Measurements from ENCODE around the gene UNG. TPM values are rescaled to one million over a fixed set of nuclear protein-coding genes. Genes with fewer than 3 reads are reported as not detected.

UNG gene
- total RNA-seq, 1 experiment from 2014 or later: 188 TPM

GRCh38 chr12:109102491-109102890 lies 5.1 kb downstream of the UNG start:
- Histone ChIP-seq H3K4me1 (ENCODE audit: insufficient read depth, low read length) (no peaks in the 10 kb centered on the region), H3K23me2 (ENCODE audit: insufficient read length, low read depth, low read length, poor library complexity, severe bottlenecking) (peaks cover 8% of the 10 kb centered on the region), H3K27ac (ENCODE audit: insufficient read length, low read depth, low read length) (no peak overlapping the region), H4K91ac (ENCODE audit: insufficient read length, low read depth, low read length) (no peak overlapping the region), H2AK5ac (ENCODE audit: insufficient read length, low read length) (no peak overlapping the region), H3K9ac (ENCODE audit: extremely low read depth, insufficient read length, low read length) (no peak overlapping the region), H3K9me3 (ENCODE audit: control insufficient read depth, low read depth, low read length) (no peaks in the 10 kb centered on the region), H2BK5ac (ENCODE audit: insufficient read length, low read length) (no peak overlapping the region), H3K56ac (ENCODE audit: insufficient read length, low read depth, low read length) (no peak overlapping the region), H3K4ac (ENCODE audit: low read depth, low read length) (no peak overlapping the region), H3K79me2 (ENCODE audit: insufficient read depth, low read length) (peaks cover 5% of the 10 kb centered on the region; the same call in 1 of the 2 replicates), H3K4me2 (ENCODE audit: insufficient read depth, insufficient read length, low read length) (no peak overlapping the region), H2BK120ac (ENCODE audit: low read depth, low read length, poor library complexity, severe bottlenecking) (no peak overlapping the region), H2AFZ (ENCODE audit: low read length) (no peak overlapping the region), H3K79me1 (ENCODE audit: insufficient read depth, low read depth, low read length, poor library complexity, severe bottlenecking) (peaks cover 8% of the 10 kb centered on the region), H2BK15ac (ENCODE audit: low read depth, low read length) (no peak overlapping the region), H3T11ph (ENCODE audit: low read length) (no peak overlapping the region), H3K23ac (ENCODE audit: insufficient read length, low read depth, low read length) (no peak overlapping the region), H3K14ac (ENCODE audit: insufficient read depth, low read length) (no peak overlapping the region), H4K20me1 (ENCODE audit: control insufficient read depth, insufficient read depth, insufficient read length) (no peaks in the 10 kb centered on the region), H2BK20ac (ENCODE audit: low read depth, low read length, poor library complexity, severe bottlenecking) (no peak overlapping the region), H4K5ac (ENCODE audit: insufficient read length, low read depth, low read length) (no peak overlapping the region), H4K8ac (replicated peaks; ENCODE audit: insufficient read length, low read depth, low read length) (no peak overlapping the region), H2BK12ac (ENCODE audit: insufficient read length, low read depth, low read length) (no peak overlapping the region), H3K27me3 (ENCODE audit: insufficient read depth, low read length) (no peaks in the 10 kb centered on the region), H3K18ac (ENCODE audit: insufficient read length, low read depth, low read length) (no peak overlapping the region)
- no peak for DNase-seq
- no peaks in the 10 kb centered on the region for H3K9me3 Mint-ChIP-seq
- peaks cover 63 to 85% (median 84%) of the 10 kb centered on the region in 3 experiments for H3K36me3 Mint-ChIP-seq (ENCODE audit: insufficient read depth in 1 of 3, low read depth in 3 of 3)
- no CpG with 5 or more reads among the region's 3 CpGs for WGBS (ENCODE audit: extremely low coverage, insufficient read length, low lambda C conversion rate)
- H3K27ac Mint-ChIP-seq: no peak overlapping the region
- H3K4me3 Mint-ChIP-seq: no peak overlapping the region
- H3K27me3 Mint-ChIP-seq (ENCODE audit: low read depth): no peaks in the 10 kb centered on the region
- TF ChIP-seq CTCF (conservative IDR thresholded peaks at IDR 0.05): no peak
- peaks cover 2 to 10% of the 10 kb centered on the region in 2 experiments for H3K4me1 Mint-ChIP-seq
